ELR (cell line): ENCODE measurements around the gene SYT17.

ENCODE experiments used
- DNase-seq: peaks from one replicate; pipeline ENCODE4 v3.0.0-alpha.2; 2015; ENCODE audit warnings: low read depth

SYT17 gene

GRCh38 chr16:19218581-19218980, 50.5 kb downstream of the SYT17 start:
- no peak for DNase-seq

- peak; percentile 67 for DNase-seq
Observed at GRCh38 chr16:19219836-19220235, 51.8 kb downstream of the SYT17 start.

DNA sequence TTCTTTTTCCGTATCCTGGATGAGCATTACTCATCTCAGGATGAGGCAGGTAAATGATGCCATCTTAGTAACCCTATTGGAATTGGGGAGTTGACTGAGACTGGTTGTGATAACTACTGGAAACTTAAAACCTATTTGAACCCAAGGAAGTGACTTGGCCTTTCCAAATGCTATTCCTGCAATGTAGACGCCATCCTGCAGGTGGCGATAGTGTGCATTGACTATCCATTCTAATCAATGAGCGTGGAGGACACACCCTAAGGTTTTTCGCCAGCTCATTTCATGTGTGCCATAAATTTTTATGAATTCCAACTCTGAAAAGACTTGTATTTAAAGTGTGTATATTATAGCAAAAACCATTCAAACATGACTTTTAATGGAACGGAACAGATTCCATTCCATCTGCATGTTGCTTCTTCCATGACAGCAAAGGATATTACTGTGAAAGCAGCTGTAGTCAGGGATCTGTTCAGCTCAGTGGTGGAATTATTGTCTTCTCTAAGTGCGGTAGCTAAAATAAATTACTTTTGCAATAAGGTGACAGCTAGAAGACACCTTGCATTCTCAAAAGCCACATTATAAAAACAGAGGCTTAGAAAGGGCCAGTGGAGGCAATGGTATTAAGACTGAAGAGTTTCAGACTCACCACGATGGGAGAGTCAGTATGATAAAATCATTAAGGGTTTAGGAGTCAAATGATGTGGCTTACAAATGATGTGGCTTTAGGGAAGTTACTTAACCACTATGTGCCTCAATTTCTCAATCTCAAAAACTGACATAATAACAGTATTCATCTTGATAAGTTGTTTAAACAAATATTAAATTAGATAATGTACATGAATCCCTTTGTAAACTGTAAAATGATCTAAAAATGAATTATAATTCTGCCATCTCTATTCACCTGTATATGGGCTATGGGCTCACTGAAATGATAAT, 55.5 kb downstream of the SYT17 start:
- peak; percentile 42 for DNase-seq

- DNase-seq = no peak
Observed at GRCh38 chr16:19225651-19226050, 57.6 kb downstream of the SYT17 start.

GRCh38 chr16:19227643-19228042, 59.6 kb downstream of the SYT17 start:
- DNase-seq = no peak

GRCh38 chr16:19228052-19228451, 60.0 kb downstream of the SYT17 start:
- peak; percentile 8 for DNase-seq

DNA sequence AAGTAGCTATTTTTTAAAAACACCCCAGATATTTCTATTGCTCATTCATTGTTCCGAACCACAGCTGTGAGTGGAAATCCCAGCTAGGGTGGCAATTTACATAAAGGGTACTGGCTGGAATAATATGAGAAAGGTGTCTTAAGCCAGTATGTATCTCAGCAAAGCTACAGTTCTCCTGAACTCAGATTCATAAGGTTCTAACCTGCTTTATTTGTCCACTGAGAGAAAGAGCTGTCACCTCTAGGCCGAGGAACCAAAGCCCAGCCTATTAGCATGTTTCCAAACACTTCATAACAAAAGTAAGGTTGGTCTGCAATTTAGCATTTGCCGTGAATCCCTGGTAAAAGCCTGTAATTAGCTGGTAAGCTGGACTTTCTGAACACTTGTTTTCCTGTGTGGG, 60.5 kb downstream of the SYT17 start:
- no peak for DNase-seq

GRCh38 chr16:19230575-19230974, 62.5 kb downstream of the SYT17 start:
- DNase-seq = no peak

DNA sequence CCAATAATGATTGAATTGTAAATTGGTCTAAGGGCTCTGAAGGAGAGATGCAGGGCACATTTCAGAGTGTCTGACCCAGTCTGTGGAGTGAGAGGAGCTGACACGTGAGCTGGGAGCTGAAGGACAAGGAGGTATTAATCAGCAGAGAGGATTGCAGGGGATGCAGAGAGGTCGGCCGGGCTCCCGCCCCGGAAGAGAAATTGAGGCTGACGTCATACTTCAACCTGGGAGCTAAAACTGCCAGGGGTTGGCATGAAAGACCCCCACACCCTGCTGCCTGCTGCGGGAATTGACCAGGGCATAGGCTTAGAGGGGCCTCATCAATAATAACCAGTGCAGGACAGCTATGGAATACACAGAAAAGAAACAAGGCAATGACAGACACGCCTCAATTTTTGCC, 63.8 kb downstream of the SYT17 start:
- peak; percentile 13 for DNase-seq

DNA sequence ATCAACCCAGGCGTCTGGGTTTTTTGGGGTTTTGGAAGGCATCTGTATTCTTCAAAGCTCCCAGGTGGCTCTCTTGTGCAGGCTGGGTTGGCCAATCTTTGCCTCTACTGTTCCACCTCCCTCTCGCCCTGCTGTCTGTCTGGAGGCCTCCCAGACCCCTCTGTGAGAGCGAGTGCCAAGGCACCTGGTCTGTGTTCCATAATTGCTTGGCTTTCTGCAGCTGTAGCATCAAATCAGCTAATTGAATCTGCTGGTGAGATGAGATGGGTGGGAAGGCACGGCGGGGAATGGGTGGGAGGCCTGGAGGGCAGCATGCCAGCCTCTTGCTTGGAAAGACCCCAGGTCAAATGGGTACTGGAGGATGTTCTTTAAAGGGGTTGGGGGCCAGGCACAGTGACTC, 64.9 kb downstream of the SYT17 start:
- no peak for DNase-seq

DNA sequence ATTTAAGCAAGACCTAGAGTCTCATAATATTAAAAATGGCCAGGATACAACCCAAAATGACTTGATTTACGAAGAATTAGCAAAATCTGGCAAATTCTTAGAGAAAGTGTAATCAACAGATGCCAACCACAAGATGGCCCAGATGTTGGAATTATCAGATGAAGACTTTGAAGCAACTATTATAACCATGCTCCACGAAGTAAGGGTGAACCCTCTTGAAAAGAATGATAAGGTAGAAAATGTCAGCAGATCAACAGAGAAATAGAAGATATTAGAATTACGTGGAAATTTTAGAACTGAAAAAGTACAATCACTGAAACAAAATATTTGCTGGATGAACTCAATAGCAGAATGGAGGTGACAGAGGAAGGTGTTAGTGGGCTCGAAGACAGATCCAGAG, 67.4 kb downstream of the SYT17 start:
- no peak for DNase-seq

DNA sequence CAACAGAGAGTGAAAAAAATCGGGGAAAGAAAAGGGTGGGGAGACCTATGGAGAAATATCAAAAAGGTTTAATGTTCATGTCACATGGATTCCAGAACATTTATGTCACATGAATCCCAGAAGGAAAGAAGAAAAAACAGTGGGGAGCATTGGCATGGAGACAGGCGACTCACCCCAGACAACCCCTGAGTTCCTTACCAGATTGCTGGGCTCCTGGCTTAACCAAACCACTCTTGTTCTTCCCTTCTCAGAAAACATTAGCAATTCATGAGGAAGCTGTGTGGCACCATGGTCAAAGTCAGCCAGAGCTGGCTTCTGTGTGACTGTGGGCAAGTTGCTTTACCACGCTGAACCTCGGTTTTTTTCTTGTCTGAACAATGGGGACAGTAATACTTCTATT, 67.8 kb downstream of the SYT17 start:
- DNase-seq = no peak

DNA sequence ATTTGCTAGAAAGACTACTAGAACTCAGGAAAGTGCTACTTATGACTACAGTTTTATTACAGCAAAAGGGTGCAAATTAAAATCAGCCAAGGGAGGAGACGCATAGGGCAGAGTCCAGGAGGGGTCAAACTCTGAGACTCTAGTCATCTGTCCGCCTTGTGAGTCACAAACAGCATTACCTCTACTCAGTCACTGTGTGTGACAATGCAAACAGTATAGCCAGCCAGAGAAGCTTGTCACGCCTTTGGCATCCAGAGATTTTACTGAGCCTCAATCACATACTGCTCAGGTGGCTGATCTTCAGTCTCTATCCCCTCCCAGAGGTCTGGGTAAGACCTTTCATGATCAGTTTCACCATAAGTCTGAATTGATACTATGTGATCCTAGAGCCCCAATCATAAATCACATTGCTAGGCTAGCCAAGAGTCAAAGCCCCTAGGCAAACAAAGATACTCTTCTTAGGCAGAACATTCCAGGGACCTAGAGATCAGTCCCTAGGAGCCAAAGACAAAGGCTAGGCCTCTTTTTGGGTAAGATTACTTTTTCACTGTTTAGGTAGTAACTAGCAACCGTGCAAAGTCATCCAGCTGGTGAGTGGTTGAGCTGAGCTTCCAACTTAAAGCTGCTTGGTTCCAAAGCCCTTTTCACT, 68.6 kb downstream of the SYT17 start:
- peak; percentile 14 for DNase-seq

DNA sequence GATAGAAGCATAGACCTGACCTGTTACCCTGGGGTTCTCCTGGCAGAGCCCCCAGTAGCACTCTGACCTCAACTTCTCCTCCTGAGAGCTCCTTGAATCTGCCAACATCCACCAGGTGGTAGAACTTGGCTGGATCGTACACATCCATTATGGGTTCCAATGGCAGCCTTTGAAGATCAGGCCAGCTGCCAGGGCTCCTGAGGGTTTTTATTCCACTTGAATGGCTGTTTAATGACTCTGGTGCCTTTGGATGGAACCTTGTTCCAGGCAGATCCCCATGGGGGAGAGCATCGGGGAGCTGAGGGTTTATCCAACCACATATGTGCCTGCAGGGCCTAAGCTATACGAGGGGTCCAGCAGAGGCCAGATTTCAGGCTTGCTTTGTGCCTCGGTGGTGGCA, 70.4 kb downstream of the SYT17 start:
- no peak for DNase-seq

GRCh38 chr16:19239511-19240155, 71.6 kb downstream of the SYT17 start:
- no peak for DNase-seq

GRCh38 chr16:19240494-19240893, 72.5 kb downstream of the SYT17 start:
- DNase-seq = no peak

DNA sequence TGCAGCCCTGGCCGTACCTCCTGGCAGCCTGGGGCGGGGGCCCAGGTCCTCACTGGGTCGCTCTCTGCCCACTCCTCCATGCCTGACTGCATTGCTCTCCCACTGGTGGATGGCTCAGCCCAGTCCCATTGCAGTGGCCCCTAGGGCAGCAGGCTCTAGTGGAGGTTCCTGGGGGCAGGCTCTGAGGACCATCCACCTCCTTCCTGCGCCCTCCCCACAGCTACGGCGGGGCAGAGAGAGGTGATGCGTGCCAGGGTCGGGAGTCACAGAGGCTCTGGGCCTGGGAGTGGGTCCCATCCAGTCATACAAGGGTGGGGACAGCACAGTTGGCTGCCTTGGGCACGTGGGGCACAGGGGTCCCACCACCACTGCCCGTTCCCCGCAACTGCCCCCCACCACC, 73.5 kb downstream of the SYT17 start:
- no peak for DNase-seq

DNA sequence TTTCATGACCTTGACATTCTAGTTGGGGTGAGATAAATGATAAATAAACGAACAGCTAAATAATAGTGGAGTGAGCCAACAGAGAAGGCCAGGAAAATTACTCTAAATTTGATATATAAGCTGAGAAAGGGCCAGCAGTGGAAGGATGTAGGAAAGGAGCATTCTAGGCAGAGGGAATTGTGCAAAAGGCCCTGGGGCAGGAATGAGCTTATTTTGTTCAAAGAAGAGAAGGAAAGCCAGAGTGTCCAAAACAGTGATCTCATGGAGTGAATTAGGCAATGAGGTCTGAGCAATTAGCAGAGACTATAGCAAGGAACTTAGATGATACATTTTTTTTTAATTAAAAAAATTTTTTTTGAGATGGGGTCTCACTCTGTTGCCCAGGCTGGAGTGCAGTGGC, 74.1 kb downstream of the SYT17 start:
- DNase-seq = no peak

DNA sequence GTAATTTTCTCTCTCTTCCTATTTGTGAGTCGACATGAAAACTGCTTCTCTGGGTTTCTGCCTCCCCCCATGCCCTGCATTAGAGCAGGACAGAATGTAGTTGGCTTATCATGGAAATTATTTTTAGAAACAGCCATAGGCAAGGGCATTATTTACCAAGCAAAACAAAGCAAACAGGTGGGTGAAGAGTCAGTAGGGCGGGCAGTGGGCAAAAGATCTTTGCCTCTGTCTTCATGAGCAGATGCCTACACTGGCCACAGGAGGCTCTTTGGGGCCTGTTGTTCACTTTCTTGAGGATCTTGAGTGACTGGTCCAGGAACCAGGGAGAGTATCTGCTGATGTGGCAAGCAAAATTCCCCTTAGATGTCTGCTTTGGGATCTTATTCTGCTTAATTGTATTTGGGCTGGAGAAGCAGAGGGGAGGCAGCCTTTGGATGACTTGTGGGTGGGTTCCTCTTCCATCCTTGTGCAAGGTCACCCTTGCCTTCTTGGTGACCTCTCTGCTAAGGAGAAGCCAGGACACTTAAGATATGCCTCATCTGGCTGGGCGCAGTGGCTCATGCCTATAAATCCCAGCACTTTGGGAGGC, 75.0 kb downstream of the SYT17 start:
- DNase-seq = no peak

DNA sequence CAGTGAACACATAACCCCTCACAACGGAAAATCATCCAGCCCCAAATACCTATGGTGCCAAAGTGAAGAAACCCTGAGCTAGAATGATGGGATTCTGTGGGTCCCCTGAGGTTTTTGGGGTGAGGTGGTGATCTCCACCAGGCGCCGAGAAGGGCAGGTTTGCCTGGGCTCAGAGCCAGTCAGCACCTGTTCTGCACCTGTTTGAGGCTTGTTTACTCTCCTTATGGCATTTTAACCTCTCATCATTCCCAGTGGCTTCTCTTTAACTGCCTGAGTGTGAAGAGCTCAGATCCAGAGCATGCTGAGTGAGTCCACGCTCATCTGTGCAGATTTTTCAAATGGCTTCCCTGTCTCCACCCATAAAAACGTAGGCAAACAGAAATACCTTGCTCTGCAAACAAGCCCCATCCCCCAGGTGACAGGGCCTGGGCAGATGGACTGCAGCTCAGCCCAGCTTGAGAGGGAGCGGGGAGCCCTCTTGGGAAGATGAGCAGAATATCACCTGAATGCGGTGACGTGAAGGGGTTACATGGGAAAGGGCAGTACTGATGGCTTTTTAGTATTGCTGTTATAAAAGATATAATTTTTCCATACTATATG, 77.4 kb downstream of the SYT17 start:
- DNase-seq = no peak

DNA sequence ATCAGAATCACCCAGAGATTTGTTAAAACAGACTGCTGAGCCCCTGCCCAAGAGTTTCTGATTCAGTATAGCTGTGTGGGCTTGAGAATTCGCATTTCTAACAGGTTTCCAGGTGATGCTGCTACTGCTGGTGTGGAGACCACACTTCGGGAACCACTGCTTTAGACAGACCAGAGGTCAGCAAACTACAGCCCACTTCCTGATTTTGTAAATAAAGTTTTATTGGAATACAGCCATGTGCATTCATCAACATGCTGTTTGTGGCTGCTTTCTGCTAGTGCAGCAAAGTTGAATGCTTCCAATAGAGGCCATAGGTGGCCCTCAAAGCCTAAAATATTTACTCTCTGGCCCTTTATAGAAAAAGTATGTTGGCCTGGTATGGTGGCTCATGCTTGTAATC, 84.9 kb downstream of the SYT17 start:
- no peak for DNase-seq

DNA sequence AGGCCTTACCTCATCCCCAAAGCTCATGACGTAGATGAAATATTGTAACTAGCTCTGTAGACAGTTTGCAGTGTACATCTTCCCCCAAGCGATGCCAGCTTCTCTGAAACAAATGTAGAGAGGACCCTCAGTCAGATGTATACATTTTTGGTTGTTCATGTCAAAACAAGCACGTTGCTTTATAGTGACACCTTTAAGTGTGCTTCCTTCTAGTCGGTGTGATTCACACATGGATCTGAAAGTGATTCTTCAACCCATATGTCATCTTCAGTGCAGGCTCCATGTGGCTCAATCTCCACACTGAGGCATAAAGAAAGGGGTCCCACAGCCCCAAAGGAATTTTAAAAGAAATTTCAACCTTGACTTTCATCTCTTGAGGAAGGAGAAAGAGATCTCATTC, 86.6 kb downstream of the SYT17 start:
- no peak for DNase-seq
